HG02678 (cell line): ENCODE data around the gene RIN1.

ENCODE experiments used
- ATAC-seq: cut with Tn5 transposase; IDR thresholded peaks from one replicate; pipeline ENCODE4 v1.9.1; 2021; ENCODE audit warnings: mild to moderate bottlenecking, moderate library complexity; ENCODE audit not compliant: unreplicated experiment

The RIN1 gene

DNA sequence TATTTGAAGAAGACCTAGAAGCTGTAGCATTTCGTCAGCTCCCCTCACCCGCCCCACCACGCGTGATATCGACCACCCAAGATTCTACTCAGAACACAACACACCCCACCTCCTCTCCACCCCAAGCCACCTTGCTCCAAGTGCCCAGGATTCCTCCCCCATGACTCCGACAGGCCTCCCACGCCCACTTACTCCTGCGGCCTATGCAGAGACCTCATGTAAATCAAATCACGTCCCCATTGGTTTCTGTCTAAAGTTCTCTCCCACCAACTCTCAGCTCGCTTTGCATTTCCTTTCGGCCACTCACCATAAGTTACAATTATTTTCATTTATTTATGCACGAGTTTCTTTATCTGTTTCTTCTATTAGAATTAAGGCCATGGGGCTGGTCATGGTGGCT is 33.6 kb downstream of the RIN1 start:
- ATAC-seq = no peak

GRCh38 chr11:66299186-66299585 is 37.0 kb downstream of the RIN1 start:
- ATAC-seq = no peak

- ATAC-seq = no peak
Observed at GRCh38 chr11:66297610-66298009, 38.6 kb downstream of the RIN1 start.

DNA sequence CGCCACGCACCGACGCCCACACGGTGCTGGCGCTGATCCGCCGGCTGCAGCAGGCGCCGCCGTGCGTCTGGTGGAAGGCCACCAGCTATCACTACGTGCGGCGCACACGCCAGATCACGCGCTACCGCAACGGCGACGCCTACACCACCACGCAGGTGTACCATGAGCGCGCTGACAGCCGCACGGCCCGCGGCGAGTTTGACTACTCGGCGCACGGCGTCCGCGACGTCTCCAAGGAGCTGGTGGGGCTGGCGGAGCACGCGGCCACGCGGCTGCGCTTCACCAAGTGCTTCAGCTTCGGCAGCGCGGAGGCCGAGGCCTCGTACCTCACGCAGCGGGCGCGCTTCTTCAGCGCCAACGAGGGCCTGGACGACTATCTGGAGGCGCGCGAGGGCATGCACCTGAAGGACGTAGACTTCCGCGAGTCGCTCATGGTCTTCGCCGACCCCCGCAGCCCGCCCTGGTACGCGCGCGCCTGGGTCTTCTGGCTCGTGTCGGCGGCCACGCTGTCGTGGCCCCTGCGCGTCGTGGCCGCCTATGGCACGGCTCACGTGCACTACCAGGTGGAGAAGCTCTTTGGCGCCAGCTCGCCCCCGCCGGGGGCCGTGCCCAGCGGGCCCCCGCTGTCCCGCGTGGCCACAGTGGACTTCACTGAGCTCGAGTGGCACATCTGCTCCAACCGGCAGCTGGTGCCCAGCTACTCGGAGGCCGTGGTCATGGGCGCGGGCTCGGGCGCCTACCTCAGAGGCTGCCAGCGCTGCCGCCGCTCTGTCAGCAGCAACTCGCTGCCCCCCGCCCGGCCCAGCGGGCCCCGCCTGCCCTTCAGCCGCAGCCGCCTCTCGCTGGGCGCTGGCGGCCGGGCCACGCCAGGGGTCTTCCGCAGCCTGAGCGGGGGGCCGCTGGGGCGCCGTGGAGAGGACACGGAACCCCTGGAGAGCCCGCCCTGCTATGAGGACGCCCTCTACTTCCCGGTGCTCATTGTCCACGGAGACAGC is 41.3 kb downstream of the RIN1 start:
- no peak for ATAC-seq

DNA sequence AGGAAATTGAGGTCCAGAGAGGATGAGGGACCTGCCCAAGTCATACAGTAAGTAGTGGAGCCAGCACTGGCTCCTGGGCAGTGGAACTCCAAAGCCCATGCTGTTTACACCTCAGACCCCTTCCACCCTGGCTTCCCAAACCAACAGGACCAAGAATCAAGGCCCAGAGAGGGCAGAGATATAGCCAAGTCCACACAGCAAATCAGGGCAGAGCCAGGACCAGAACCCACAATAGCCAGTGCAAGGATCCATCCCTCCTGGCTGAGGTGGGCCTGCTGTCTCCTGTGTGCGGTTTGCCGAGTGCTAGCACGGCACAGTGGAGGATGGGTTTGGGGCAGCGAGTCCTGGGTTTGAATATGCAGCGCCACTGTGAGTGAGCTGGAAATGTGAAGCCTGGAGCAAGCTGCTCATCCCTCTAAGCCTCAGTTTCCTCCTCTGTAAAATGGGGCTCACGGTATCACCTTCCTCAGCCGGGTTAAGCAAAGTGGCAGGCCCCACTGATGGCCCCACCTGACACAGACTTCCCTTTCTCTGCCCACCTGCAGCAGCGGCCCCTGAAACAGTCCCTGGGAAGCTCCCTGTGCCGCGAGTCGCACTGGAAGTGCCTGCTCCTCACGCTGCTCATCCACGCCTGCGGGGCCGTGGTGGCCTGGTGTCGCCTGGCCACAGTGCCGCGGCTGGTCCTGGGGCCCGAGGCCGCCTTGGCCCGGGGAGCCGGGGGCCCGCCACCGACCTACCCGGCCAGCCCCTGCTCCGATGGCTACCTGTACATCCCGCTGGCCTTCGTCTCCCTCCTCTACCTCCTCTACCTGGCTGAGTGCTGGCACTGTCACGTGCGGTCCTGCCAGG is 42.2 kb downstream of the RIN1 start:
- ATAC-seq = no peak

DNA sequence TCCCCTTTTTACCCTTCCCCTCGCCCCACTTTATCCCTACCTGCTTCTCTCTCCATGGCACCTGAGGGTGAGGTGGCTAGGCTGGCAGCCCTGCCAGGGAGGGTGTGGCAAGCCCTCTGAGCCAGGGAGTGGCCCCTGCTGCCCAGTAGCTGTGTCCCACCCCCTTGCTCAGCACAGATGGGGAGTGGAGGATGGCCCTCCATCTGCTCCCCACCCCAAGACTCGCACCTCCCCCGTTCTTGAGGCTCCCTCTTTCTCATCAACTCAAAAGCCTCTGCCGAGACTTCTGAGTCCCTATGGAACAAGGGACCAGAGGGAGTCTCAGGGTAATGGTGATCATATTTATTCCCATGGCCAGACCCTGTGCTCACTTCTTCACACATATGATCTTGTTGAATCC is 42.9 kb downstream of the RIN1 start:
- ATAC-seq = no peak

DNA sequence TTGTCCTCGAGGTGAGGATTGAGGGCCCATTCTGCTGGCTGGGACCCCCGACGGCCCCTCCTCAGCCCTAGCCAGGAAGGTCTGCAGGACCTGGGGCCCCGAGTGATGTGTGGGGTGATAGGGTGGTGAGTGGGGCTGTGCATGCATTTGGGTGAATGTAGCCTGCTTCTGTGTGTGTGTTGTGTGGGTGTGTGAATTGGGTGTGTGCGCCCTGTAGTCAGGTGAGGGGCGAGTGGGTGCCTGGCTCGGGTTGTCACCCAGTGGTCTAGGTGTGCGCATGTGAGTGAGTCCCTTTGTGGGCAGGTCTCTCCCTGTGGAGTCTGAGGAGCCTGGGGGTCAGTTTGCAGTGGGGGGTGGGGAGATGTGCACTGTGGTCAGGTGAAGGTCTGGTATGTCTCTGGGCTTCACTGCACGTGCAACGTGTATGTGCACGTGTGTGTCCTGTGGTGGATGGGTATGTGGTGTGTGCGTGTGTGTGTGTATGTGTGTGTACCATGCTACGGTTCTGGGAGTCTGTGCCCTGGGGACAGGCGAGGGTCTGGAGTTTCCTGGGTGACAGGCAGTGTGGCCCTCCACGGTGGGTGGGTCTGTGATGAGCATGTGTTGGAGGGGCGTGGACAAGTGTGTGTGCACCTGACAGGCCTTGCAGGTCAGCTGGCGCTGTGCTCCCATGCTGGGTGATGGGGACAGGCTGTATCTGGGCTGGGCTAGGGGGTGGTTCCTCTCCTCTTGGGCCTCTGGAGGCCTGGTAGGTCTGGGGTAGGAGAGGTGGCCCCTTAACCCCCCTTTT is 43.5 kb downstream of the RIN1 start:
- no peak for ATAC-seq

GRCh38 chr11:66291706-66292542 is 44.3 kb downstream of the RIN1 start, which contains the start of gene TMEM151A:
Gene TMEM151A (plus strand): TSS chr11:66291894. CDS start chr11:66292014, 120 bp downstream.
- no peak for ATAC-seq

GRCh38 chr11:66291303-66291705 is 44.9 kb downstream of the RIN1 start:
- ATAC-seq = no peak

DNA sequence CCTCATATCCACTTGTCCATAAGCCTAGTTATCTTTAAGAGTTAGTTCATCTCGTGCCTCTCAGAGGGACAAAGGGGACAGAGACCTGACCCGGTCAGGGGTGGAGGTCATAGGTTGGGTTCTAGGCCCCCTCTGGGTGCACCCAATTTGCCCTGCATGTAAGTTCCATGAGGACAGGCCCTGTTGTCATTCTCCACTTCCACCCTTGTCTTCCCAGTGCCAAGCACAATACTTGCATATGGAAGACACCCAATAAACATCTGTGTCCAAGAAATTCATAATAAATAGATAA is 46.0 kb downstream of the RIN1 start:
- no peak for ATAC-seq

DNA sequence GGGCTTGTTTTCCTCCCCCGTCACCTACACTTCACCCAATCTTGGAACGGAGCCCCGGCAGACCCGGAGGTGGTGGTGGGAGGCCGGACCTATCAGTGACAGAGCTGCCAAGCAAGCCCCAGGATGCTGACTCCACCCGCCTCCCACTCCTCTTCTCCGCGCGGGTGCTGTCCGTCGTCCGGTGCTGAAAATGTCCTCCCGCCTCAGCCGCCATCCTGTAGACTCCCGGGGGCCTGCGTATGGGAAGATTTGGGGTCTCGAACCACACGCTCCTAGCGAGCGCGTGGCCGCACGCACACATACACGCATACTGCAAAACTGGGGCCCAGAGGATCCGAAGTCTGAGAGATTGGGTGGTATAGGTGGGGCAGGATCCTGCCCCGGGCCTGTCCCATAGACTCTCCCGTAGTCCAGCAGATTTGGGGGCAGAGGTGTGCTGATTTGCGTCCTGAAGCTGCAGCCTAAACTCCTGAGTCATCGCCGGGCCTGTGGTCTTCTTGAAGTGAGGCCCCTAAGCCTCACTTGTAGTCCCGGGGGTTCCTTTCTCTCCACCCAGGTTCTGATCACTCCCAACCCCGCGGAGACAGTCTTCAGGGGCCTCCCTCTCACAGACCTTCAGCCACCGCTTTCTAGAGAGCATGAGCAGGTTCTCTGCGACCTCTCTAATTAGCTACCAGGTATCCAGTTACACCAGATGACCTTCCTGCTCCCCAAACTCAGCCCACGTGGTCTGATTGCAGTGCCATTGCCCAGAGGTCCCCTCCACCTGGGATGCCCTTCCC is 46.5 kb downstream of the RIN1 start:
- ATAC-seq = peak; percentile 34

DNA sequence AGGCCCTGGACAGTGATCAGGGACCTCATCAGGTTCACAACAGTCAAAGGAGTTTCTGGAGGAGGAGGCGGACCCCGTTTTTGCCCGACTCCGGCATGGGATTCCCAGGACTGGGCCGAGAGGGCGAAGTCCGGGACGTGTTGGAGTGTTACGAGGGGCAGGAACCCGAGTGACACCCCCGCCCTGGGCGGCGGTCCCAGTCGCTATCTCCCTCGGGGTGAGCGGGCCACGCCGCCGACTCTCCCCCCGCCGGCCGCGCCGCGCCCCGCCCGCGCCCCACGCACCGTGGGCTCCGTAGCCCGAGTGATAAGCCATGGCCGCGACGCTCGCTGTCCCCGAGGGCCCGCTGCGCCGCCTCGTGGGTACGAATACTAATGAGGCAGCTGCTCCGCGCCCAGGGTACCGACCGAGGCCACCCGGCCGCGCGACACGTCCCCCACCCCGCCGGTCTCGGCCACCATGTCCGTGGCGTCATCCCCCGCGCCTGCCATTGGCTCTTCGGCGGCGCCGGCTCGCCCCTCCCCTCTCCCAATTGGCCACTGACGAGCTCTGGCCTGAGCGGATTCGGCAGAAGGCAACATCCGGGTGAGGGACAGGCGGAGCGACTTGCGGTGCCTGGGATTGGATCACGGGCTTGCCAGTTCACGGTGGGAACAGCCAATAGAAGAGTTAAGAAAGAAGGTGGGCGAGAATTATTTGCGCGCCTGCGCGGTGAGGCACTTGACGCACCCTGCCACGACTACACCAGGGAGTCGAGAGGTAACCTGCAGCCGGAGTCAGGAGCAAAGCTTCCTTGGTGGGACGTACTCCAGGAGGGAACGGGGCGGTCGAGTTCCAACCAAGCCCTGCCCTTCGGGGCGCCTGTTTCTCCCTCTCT is 47.3 kb downstream of the RIN1 start, which contains the start of gene YIF1A:
Gene YIF1A (minus strand): TSS at position 473 of the 877 bp plus-strand sequence. CDS start 158 bp downstream, at position 315.
- ATAC-seq = peak; percentile 93

DNA sequence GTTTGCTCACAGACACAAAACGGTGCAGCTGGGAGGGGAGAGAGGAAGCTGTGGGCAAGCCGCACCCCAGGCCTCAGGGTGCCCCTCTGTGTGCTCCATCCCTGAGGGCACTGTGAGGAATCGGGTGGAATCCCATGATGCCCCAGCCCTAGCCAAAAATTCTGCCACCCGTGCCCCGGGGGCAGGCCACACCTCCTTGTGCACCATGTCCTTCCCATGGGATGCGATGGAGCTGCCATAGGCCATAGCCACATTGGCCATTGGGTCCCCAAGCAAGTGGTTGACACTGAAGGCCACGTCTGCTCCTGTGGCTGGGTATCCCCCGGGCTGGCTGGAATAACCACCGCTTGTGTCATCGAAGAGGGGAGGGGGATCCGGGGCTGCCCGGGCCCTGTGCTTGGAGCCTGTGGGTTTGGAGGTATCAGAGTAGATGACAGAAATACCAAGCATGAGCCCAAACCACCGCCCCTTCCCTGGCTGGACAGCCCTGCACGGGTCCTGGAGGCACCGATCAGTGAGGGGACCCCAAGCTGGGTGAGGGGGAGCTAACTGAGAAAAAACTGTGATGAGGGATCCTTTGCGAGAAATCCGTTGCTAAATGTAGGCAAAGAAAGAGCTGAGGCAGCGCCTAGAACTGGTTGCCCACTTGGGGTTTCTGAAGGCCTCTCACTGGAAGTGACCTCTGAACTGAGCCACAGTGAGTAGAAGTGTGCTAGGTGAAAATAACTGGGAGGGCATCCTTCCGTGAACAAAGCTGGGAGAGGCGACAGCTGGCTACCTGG is 48.2 kb downstream of the RIN1 start:
- ATAC-seq = no peak

DNA sequence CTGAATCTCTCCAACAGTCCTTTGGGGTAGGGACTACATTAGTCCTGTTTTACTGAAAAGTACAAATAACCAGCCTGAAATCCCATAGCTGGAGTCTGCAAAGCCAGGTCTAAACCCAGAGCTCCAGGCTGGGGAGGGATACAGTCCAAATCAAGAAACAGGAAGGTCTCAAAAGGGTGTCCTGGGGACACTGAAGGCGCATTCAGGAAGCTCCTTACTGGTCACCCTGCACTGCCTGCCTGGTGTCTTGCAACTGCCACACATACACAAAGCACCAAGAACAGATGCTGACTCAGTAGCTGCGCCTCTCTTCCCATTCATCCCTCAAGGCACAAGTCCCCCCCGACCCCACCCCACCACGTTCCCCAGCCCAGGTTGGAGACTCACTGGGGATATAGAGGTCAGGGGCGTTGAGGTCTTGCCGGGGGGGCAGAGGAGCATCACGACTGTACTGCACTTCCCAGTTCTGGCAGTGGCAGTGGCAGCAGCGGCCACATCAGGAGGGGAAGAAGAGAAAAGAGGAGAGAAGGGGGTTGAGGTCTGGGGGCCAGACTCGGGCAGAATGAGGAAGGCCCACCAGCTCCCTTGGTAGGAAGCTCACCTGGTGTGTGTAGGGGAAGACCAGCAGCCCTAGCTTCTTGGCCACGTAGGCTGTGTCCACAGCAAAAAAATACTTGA is 48.9 kb downstream of the RIN1 start:
- no peak for ATAC-seq

- ATAC-seq = no peak
Observed at GRCh38 chr11:66286699-66287098, 49.5 kb downstream of the RIN1 start.

DNA sequence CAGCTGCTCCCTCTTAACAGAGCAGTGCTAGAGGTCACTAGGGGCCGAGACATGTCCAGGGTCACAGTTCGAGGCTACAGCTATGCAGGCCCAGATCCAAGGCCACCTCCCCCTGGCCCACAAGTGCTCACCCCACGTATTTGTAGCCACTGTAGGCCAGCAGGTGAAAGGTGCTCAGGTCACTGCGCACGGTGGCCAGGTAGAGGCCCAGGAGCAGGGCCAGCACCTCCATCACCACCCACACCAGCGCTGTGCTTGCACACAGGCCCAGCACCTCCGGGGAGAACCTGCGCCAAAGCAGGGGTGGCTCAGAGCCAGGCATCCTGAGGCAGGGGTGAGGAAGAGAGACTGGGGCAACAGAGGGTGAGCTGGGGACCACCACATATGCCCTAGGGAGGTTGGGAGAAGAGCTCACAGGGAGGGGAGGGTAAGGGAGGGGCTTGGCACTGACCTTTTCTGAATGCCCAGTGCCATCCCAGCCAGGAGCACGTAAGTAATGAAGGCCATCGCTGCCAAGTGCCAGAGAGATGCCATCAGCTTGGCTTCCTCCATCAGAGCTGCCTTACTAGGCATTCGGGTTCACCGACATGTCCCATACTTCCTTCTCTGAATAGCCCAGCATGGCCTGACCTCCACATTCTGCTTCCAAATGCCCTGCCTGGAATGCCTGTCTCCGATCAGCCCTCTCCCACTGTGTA is 50.8 kb downstream of the RIN1 start:
- ATAC-seq = no peak
